Gastrocnemius medialis (tissue), 4 donors: ENCODE data around the gene WHRN. TPM values are rescaled to one million over a fixed set of nuclear protein-coding genes. Genes with fewer than 3 reads are reported as not detected.

Experiments used
- ATAC-seq, 2 donors: fragments of 150-250 bp; one replicate each; pipeline ENCODE4 v1.9.1; 2016
- DNase-seq, 2 donors: peaks; one replicate each; pipeline ENCODE4 v3.0.0-alpha.2; 2019
- H3K27ac ChIP-seq, 4 donors: fragments of 200-600 bp; sonication (generic); 1 replicate in 1 of 4; 2 replicates in 3 of 4; pipeline ENCODE4 v1.5.1; 2016 to 2018; ENCODE audit warnings: mild to moderate bottlenecking in 2 of 4, moderate library complexity in 1 of 4
- H3K27me3 ChIP-seq, 3 donors: fragments of 200-600 bp; sonication (generic) in 2 of 3; 1 replicate in 1 of 3; 2 replicates in 2 of 3; pipeline versions ENCODE4 v1.5.1 to v1.6.0; 2016 to 2019; ENCODE audit warnings: mild to moderate bottlenecking in 1 of 3, moderate library complexity in 1 of 3
- H3K36me3 ChIP-seq, 2 donors: fragments of 200-600 bp; sonication (generic) in 1 of 2; one replicate each; pipeline ENCODE4 v1.5.1; 2017 to 2018
- H3K4me1 ChIP-seq, 2 donors: fragments of 200-600 bp; sonication (generic) in 1 of 2; one replicate each; pipeline ENCODE4 v1.5.1; 2016 to 2017; ENCODE audit warnings: mild to moderate bottlenecking in 2 of 2
- H3K4me3 ChIP-seq, 4 donors: fragments of 200-600 bp; sonication (generic) in 3 of 4; 1 replicate in 1 of 4; 2 replicates in 3 of 4; pipeline ENCODE4 v1.5.1; 2016 to 2019; ENCODE audit warnings: mild to moderate bottlenecking in 2 of 4
- H3K9me3 ChIP-seq, 3 donors: fragments of 200-600 bp; sonication (generic) in 2 of 3; 1 replicate in 1 of 3; 2 replicates in 2 of 3; pipeline ENCODE4 v1.5.1; 2016 to 2019
- POLR2A ChIP-seq, 2 donors: fragments of 450-650 bp; IDR thresholded peaks; one replicate each; pipeline ENCODE4 v1.6.1; 2017; ENCODE audit warnings: antibody characterized with exemption in 2 of 2, mild to moderate bottlenecking in 2 of 2, moderate library complexity in 2 of 2
- in situ Hi-C, 4 donors: fragments of 200-750 bp; cut with MboI; loops; one replicate each; pipeline versions ENCODE4 v1.15.0 to v1.8.0; 2017; ENCODE audit warnings: low sequenced_read_pairs in 4 of 4
- intact Hi-C: fragments of 100-400 bp; cut with DNase I; formaldehyde crosslinking; loops from one replicate; pipeline ENCODE4 v1.15.1; 2023; ENCODE audit warnings: low total_unique reads
- total RNA-seq, 4 donors: library from RNA; depleted of rRNA; stranded (reverse); fragments of >200 nt; gene quantifications; one replicate each; pipeline versions ENCODE4 v1.1.0 to v1.2.3, GENCODE V29; 2016
- TF ChIP-seq, protein P1 (sequence below), 5 experiments: fragments of 450-650 bp in 3 of 5; fragments of 200-600 bp in 2 of 5; sonication (generic) in 2 of 5; IDR thresholded peaks in 4 of 5; conservative IDR thresholded peaks in 1 of 5; 1 replicate in 4 of 5; 2 replicates in 1 of 5; pipeline ENCODE4 v1.5.1; 2016 to 2019; ENCODE audit warnings: antibody characterized with exemption in 5 of 5, mild to moderate bottlenecking in 3 of 5, moderate library complexity in 3 of 5

Gene WHRN
- total RNA-seq, 4 donors from 2014 or later, result 0.16 to 0.18 TPM; not detected in 2

DNA sequence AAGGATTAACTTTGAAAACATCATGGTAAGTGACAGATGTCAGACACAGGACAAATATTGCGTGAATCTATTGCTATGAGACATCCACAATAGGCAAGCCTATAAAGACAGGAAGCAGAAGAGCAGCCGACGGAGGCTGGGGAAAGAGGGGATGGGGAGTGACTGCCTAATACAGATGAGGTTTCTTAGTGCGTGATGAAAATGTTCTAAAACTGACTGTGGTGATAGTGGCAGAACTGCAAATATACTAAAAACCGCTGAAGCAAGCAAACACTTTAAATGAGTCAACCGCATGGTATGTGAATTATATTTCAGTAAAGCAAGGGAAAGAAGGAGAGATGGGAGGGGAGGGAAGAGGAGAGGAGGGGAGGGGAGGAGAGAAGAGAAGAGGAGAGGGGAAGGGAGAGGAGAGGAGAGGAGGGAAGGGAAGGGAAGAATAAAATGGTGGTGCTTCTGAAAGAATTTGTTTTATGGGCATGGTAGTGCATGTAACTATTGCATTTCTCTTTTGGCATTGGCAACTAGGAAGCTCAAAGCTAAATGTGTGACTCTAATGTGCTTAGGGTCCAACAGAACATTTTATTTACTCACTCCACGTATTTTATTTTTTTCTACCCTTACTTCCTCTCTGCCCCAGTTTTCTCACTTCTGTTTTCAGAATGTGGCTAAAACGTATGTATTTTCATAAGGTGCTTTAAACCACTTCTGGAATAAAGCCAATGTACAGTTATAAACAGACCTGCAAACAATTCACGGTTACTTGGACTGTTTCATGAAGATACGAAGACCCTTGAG lies 138.7 kb downstream of the WHRN start:
- no peak for TF ChIP-seq POLR2A (IDR thresholded peaks at IDR 0.05)
- TF ChIP-seq, protein P1, sequence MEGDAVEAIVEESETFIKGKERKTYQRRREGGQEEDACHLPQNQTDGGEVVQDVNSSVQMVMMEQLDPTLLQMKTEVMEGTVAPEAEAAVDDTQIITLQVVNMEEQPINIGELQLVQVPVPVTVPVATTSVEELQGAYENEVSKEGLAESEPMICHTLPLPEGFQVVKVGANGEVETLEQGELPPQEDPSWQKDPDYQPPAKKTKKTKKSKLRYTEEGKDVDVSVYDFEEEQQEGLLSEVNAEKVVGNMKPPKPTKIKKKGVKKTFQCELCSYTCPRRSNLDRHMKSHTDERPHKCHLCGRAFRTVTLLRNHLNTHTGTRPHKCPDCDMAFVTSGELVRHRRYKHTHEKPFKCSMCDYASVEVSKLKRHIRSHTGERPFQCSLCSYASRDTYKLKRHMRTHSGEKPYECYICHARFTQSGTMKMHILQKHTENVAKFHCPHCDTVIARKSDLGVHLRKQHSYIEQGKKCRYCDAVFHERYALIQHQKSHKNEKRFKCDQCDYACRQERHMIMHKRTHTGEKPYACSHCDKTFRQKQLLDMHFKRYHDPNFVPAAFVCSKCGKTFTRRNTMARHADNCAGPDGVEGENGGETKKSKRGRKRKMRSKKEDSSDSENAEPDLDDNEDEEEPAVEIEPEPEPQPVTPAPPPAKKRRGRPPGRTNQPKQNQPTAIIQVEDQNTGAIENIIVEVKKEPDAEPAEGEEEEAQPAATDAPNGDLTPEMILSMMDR (IDR thresholded peaks at IDR 0.05 in 4 of 5, conservative IDR thresholded peaks at IDR 0.05 in 1 of 5), result no peak
- Histone ChIP-seq H3K9me3 (no peaks in the 10 kb centered on the region), H3K27me3 (no peaks in the 10 kb centered on the region), H3K36me3 (no peaks in the 10 kb centered on the region), H3K4me1 (no peaks in the 10 kb centered on the region), H3K27ac (peak overlapping the region in 2 of 4 donors; percentile 13 to 25), H3K4me3 (no peak overlapping the region)
- no peak for DNase-seq
- intact Hi-C loops, result no loop called here
- in situ Hi-C loops, result no loop called here
- no peak for ATAC-seq

DNA sequence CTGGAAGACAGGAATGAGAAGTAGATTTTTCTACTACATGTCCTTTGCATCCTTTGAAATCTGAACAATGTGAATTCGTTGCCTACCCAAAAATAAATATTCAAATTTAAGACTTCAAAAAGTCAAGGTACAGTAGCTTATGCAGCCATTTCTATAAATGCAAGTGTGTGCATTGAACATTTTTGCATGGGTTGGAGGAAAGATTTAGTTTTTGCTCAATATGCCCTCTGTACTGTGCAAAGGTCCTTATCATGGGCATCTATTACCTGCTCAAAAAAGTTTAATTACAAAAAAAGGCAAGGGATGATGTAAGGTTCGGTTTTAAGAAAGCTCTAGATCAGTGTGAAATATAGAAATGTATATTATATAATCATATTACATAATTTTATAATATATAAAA lies 140.1 kb downstream of the WHRN start:
- Histone ChIP-seq H3K36me3 (no peaks in the 10 kb centered on the region), H3K4me3 (no peak overlapping the region), H3K27ac (no peak overlapping the region), H3K9me3 (no peaks in the 10 kb centered on the region), H3K27me3 (no peaks in the 10 kb centered on the region), H3K4me1 (no peaks in the 10 kb centered on the region)
- intact Hi-C loops (no loop called here), in situ Hi-C loops (no loop called here)
- ATAC-seq, result no peak
- TF ChIP-seq, protein P1 (IDR thresholded peaks at IDR 0.05 in 4 of 5, conservative IDR thresholded peaks at IDR 0.05 in 1 of 5), result no peak
- no peak for TF ChIP-seq POLR2A (IDR thresholded peaks at IDR 0.05)
- no peak for DNase-seq

DNA sequence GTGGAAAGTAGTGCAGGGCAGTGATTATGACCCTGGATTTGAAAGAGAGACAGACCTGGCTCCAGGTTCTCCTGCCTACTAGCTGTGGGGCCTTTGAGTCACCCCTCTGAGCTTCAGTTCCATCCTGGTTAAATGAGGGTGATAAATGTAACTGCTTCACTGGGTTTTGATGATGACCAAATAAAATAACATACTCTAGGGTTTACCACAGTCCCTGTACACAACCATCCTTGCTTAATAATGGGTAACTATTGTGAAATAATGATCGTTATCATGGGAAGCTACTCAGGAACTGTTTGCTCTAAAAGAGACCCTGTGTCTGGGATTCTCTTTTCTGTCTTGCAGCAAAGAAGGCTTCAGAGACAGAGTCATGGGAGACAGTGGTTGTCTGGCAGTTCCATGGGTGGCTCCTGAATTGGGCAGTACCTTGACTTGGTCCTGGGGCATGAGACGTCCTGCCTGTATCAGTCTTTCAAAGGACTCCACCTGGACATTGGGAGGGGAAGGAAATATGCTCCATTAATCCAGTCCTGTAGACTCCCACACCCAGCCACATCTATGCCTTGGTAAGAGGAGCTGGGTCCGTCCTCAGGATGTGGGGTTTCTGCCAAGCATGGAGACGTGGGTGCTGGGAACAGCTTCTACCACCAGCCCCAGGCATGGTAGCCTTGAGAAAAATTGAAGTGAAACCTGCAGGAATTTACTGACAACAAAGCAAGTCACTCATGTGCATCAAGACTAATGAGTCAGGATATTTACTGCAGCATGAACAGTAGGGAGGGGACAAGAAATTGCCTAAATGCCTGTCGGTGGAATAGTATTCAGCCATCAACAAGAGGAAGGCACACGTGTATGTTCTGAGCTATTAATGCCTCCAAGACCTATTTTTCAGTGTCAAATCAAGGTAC lies 140.9 kb downstream of the WHRN start:
- intact Hi-C loops (no loop called here), in situ Hi-C loops (no loop called here)
- no peaks in the 10 kb centered on the region for H3K4me1 ChIP-seq
- TF ChIP-seq, protein P1 (IDR thresholded peaks at IDR 0.05 in 4 of 5, conservative IDR thresholded peaks at IDR 0.05 in 1 of 5), result no peak
- TF ChIP-seq POLR2A (IDR thresholded peaks at IDR 0.05), result no peak
- no peak overlapping the region for H3K4me3 ChIP-seq
- peak overlapping the region in 3 of 4 donors; percentile 21 to 36 (median 21) for H3K27ac ChIP-seq
- no peaks in the 10 kb centered on the region for H3K9me3 ChIP-seq
- H3K27me3 ChIP-seq, result no peaks in the 10 kb centered on the region
- DNase-seq (no peak), ATAC-seq (peak; percentile 66 to 73)
- no peaks in the 10 kb centered on the region for H3K36me3 ChIP-seq

DNA sequence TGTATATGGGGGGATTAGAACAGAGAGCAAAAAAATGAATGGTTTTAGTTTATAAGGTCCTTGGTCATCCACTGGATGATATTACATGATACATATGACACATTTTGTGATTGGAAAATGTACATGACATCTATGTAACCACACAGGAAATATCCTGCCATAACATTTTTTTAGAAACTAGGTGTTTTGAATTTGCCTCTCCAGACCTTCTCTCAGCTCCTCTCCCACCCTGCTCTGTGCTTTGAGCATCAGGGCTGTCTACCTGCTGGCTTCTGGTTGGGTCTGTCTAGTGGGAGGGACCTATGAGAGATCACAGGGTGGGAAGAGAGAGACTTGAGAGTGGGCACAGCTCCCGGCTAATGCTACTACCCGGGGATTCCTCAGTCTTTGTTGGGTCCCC lies 141.8 kb downstream of the WHRN start:
- Histone ChIP-seq H3K27ac (peak overlapping the region in 1 of 4 donors; percentile 36), H3K36me3 (no peaks in the 10 kb centered on the region), H3K4me3 (no peak overlapping the region), H3K9me3 (no peaks in the 10 kb centered on the region), H3K27me3 (no peaks in the 10 kb centered on the region), H3K4me1 (no peaks in the 10 kb centered on the region)
- TF ChIP-seq, protein P1 (IDR thresholded peaks at IDR 0.05 in 4 of 5, conservative IDR thresholded peaks at IDR 0.05 in 1 of 5), result no peak
- TF ChIP-seq POLR2A (IDR thresholded peaks at IDR 0.05), result no peak
- intact Hi-C loops, result no loop called here
- in situ Hi-C loops, result no loop called here
- ATAC-seq, result no peak
- DNase-seq, result no peak
